ENCODE data around the gene PRKN.

The PRKN gene

GRCh38 chr6:161949531-161949930 lies 778.0 kb downstream of the PRKN start:
- Histone ChIP-seq H3K4me3 (ENCODE audit: low read depth, low read length) (no peak overlapping the region), H3K36me3 (ENCODE audit: control insufficient read depth, insufficient read depth, low read length) (no peaks in the 10 kb centered on the region), H3K4me1 (ENCODE audit: control insufficient read depth, insufficient read depth, low read length) (peaks cover 16% of the 10 kb centered on the region), H3K9ac (ENCODE audit: low read length) (no peak overlapping the region), H3K27ac (ENCODE audit: low read depth, low read length) (no peak overlapping the region), H3K27me3 (ENCODE audit: control insufficient read depth, insufficient read depth, low read length) (no peaks in the 10 kb centered on the region; the same call in 1 of the 2 replicates), H3K9me3 (ENCODE audit: control insufficient read depth, insufficient read depth, low read depth, low read length) (no peaks in the 10 kb centered on the region)

GRCh38 chr6:161948462-161948861 lies 779.1 kb downstream of the PRKN start:
- Histone ChIP-seq H3K4me3 (ENCODE audit: low read depth, low read length) (no peak overlapping the region), H3K27me3 (ENCODE audit: control insufficient read depth, insufficient read depth, low read length) (no peaks in the 10 kb centered on the region; the same call in 1 of the 2 replicates), H3K36me3 (ENCODE audit: control insufficient read depth, insufficient read depth, low read length) (no peaks in the 10 kb centered on the region), H3K4me1 (ENCODE audit: control insufficient read depth, insufficient read depth, low read length) (peaks cover 16% of the 10 kb centered on the region), H3K9ac (ENCODE audit: low read length) (no peak overlapping the region), H3K27ac (ENCODE audit: low read depth, low read length) (no peak overlapping the region), H3K9me3 (ENCODE audit: control insufficient read depth, insufficient read depth, low read depth, low read length) (no peaks in the 10 kb centered on the region)

GRCh38 chr6:161947371-161947770 lies 780.2 kb downstream of the PRKN start:
- no peaks in the 10 kb centered on the region; the same call in 1 of the 2 replicates for H3K27me3 ChIP-seq (ENCODE audit: control insufficient read depth, insufficient read depth, low read length)

GRCh38 chr6:161946461-161946860 lies 781.1 kb downstream of the PRKN start:
- no peak overlapping the region for H3K4me3 ChIP-seq (ENCODE audit: low read depth, low read length)
- no peaks in the 10 kb centered on the region; the same call in 1 of the 2 replicates for H3K27me3 ChIP-seq (ENCODE audit: control insufficient read depth, insufficient read depth, low read length)
- H3K9me3 ChIP-seq (ENCODE audit: control insufficient read depth, insufficient read depth, low read depth, low read length): no peaks in the 10 kb centered on the region
- H3K36me3 ChIP-seq (ENCODE audit: control insufficient read depth, insufficient read depth, low read length): no peaks in the 10 kb centered on the region
- H3K27ac ChIP-seq (ENCODE audit: low read depth, low read length): no peak overlapping the region
- peaks cover 15% of the 10 kb centered on the region for H3K4me1 ChIP-seq (ENCODE audit: control insufficient read depth, insufficient read depth, low read length)
- H3K9ac ChIP-seq (ENCODE audit: low read length): no peak overlapping the region

More at GRCh38 chr6:161947371-161947770, 780.2 kb downstream of the PRKN start:
- no peak overlapping the region for H3K4me3 ChIP-seq (ENCODE audit: low read depth, low read length)
- H3K4me1 ChIP-seq (ENCODE audit: control insufficient read depth, insufficient read depth, low read length): peaks cover 16% of the 10 kb centered on the region
- no peaks in the 10 kb centered on the region for H3K9me3 ChIP-seq (ENCODE audit: control insufficient read depth, insufficient read depth, low read depth, low read length)
- no peak overlapping the region for H3K27ac ChIP-seq (ENCODE audit: low read depth, low read length)
- no peaks in the 10 kb centered on the region for H3K36me3 ChIP-seq (ENCODE audit: control insufficient read depth, insufficient read depth, low read length)
- no peak overlapping the region for H3K9ac ChIP-seq (ENCODE audit: low read length)

GRCh38 chr6:161943561-161943960 lies 784.0 kb downstream of the PRKN start:
- H3K9ac ChIP-seq (ENCODE audit: low read length): no peak overlapping the region
- peaks cover 6% of the 10 kb centered on the region; the same call in 1 of the 2 replicates for H3K4me1 ChIP-seq (ENCODE audit: control insufficient read depth, insufficient read depth, low read length)

GRCh38 chr6:161941565-161941964 lies 786.0 kb downstream of the PRKN start:
- Histone ChIP-seq H3K27me3 (ENCODE audit: control insufficient read depth, insufficient read depth, low read length) (no peaks in the 10 kb centered on the region), H3K9ac (ENCODE audit: low read length) (no peak overlapping the region), H3K27ac (ENCODE audit: low read depth, low read length) (no peak overlapping the region), H3K9me3 (ENCODE audit: control insufficient read depth, insufficient read depth, low read depth, low read length) (no peaks in the 10 kb centered on the region), H3K4me3 (ENCODE audit: low read depth, low read length) (no peak overlapping the region), H3K4me1 (ENCODE audit: control insufficient read depth, insufficient read depth, low read length) (no peaks in the 10 kb centered on the region; the same call in 1 of the 2 replicates), H3K36me3 (ENCODE audit: control insufficient read depth, insufficient read depth, low read length) (no peaks in the 10 kb centered on the region)

More at GRCh38 chr6:161943561-161943960, 784.0 kb downstream of the PRKN start:
- Histone ChIP-seq H3K9me3 (ENCODE audit: control insufficient read depth, insufficient read depth, low read depth, low read length) (no peaks in the 10 kb centered on the region), H3K36me3 (ENCODE audit: control insufficient read depth, insufficient read depth, low read length) (no peaks in the 10 kb centered on the region), H3K4me3 (ENCODE audit: low read depth, low read length) (no peak overlapping the region), H3K27ac (ENCODE audit: low read depth, low read length) (no peak overlapping the region), H3K27me3 (ENCODE audit: control insufficient read depth, insufficient read depth, low read length) (no peaks in the 10 kb centered on the region; the same call in 1 of the 2 replicates)

- Histone ChIP-seq H3K4me1 (ENCODE audit: control insufficient read depth, insufficient read depth, low read length) (no peaks in the 10 kb centered on the region; the same call in 1 of the 2 replicates), H3K9ac (ENCODE audit: low read length) (no peak overlapping the region), H3K4me3 (ENCODE audit: low read depth, low read length) (no peak overlapping the region), H3K36me3 (ENCODE audit: control insufficient read depth, insufficient read depth, low read length) (no peaks in the 10 kb centered on the region), H3K27me3 (ENCODE audit: control insufficient read depth, insufficient read depth, low read length) (no peaks in the 10 kb centered on the region), H3K9me3 (ENCODE audit: control insufficient read depth, insufficient read depth, low read depth, low read length) (no peaks in the 10 kb centered on the region), H3K27ac (ENCODE audit: low read depth, low read length) (no peak overlapping the region)
These were observed 787.0 kb downstream of the PRKN start for GRCh38 chr6:161940519-161940918.

- no peaks in the 10 kb centered on the region for H3K9me3 ChIP-seq (ENCODE audit: control insufficient read depth, insufficient read depth, low read depth, low read length)
- no peak overlapping the region for H3K27ac ChIP-seq (ENCODE audit: low read depth, low read length)
- no peak overlapping the region for H3K4me3 ChIP-seq (ENCODE audit: low read depth, low read length)
- H3K36me3 ChIP-seq (ENCODE audit: control insufficient read depth, insufficient read depth, low read length): no peaks in the 10 kb centered on the region
- H3K9ac ChIP-seq (ENCODE audit: low read length): no peak overlapping the region
- H3K27me3 ChIP-seq (ENCODE audit: control insufficient read depth, insufficient read depth, low read length): no peaks in the 10 kb centered on the region
- H3K4me1 ChIP-seq (ENCODE audit: control insufficient read depth, insufficient read depth, low read length): no peaks in the 10 kb centered on the region
These were observed 801.2 kb downstream of the PRKN start for GRCh38 chr6:161926324-161926723.

- Histone ChIP-seq H3K36me3 (ENCODE audit: control insufficient read depth, insufficient read depth, low read length) (no peaks in the 10 kb centered on the region), H3K27me3 (ENCODE audit: control insufficient read depth, insufficient read depth, low read length) (no peaks in the 10 kb centered on the region), H3K9me3 (ENCODE audit: control insufficient read depth, insufficient read depth, low read depth, low read length) (no peaks in the 10 kb centered on the region), H3K27ac (ENCODE audit: low read depth, low read length) (no peak overlapping the region), H3K4me1 (ENCODE audit: control insufficient read depth, insufficient read depth, low read length) (no peaks in the 10 kb centered on the region), H3K4me3 (ENCODE audit: low read depth, low read length) (no peak overlapping the region), H3K9ac (ENCODE audit: low read length) (no peak overlapping the region)
These were observed 803.0 kb downstream of the PRKN start for GRCh38 chr6:161924516-161925116.

GRCh38 chr6:161922631-161923119 lies 804.9 kb downstream of the PRKN start:
- H3K27ac ChIP-seq (ENCODE audit: low read depth, low read length): no peak overlapping the region
- no peaks in the 10 kb centered on the region for H3K36me3 ChIP-seq (ENCODE audit: control insufficient read depth, insufficient read depth, low read length)
- H3K4me3 ChIP-seq (ENCODE audit: low read depth, low read length): no peak overlapping the region
- no peak overlapping the region for H3K9ac ChIP-seq (ENCODE audit: low read length)
- no peaks in the 10 kb centered on the region for H3K27me3 ChIP-seq (ENCODE audit: control insufficient read depth, insufficient read depth, low read length)
- H3K4me1 ChIP-seq (ENCODE audit: control insufficient read depth, insufficient read depth, low read length): no peaks in the 10 kb centered on the region
- no peaks in the 10 kb centered on the region for H3K9me3 ChIP-seq (ENCODE audit: control insufficient read depth, insufficient read depth, low read depth, low read length)

- Histone ChIP-seq H3K4me3 (ENCODE audit: low read depth, low read length) (no peak overlapping the region), H3K9ac (ENCODE audit: low read length) (no peak overlapping the region), H3K36me3 (ENCODE audit: control insufficient read depth, insufficient read depth, low read length) (no peaks in the 10 kb centered on the region), H3K4me1 (ENCODE audit: control insufficient read depth, insufficient read depth, low read length) (no peaks in the 10 kb centered on the region), H3K9me3 (ENCODE audit: control insufficient read depth, insufficient read depth, low read depth, low read length) (no peaks in the 10 kb centered on the region), H3K27ac (ENCODE audit: low read depth, low read length) (no peak overlapping the region), H3K27me3 (ENCODE audit: control insufficient read depth, insufficient read depth, low read length) (no peaks in the 10 kb centered on the region)
These were observed 805.8 kb downstream of the PRKN start for GRCh38 chr6:161921602-161922395.

All from HUES6 (cell line).